Iris pigment epithelial cell (primary cell): ENCODE data around the gene SYTL1.
"Not testable (repeated sequence)": the region's sequence is repeated elsewhere in the genome, so short reads cannot be mapped to it uniquely, and the experiment has no call there.

ENCODE experiments used
- DNase-seq: peaks from one replicate; pipeline ENCODE4 v3.0.0-alpha.2; 2011; ENCODE audit warnings: low read depth

Gene SYTL1

DNA sequence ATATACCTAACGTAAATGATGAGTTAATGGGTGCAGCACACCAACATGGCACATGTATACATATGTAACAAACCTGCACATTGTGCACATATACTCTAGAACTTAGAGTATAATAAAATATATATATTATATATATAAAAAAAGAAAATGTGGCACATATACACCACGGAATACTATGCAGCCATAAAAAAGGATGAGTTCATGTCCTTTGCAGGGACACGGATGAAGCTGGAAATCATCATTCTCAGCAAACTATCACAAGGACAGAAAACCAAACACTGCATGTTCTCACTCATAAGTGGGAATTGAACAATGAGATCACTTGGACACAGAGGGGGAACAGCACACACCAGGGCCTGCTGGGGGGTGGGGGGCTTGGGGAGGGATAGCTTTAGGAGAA, 43.0 kb downstream of the SYTL1 start:
- DNase-seq, result not testable (repeated sequence)

GRCh38 chr1:27388337-27389005, 46.6 kb downstream of the SYTL1 start:
- no peak for DNase-seq

DNA sequence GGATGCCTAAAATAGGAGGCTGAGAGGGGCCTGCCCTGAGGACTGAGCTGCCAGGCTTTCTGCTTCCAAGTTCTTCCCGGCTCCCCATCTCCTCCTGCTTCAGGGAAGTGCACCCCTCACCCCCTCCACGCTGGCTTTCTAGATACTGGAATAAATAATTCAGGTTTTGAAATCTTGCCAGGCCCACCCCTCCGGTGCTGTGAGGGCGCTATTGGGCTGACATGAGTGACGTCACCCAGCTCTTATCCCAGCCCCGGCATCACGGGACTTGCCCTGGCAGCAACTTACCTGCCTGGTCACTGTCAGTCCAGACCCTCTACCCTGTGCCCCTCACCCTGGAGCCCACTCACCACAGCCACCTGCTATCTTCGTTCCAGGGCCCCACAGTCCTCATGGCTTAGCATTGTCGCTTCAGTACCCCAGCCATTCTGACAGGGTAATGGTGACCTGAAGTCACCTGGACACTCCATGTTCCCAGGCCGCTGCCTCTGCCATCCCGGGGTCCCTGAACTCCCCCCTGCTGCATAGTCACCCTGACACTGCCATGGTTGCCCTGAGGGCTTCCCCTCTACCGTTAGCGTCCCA, 49.8 kb downstream of the SYTL1 start:
- DNase-seq, result peak; percentile 68

DNA sequence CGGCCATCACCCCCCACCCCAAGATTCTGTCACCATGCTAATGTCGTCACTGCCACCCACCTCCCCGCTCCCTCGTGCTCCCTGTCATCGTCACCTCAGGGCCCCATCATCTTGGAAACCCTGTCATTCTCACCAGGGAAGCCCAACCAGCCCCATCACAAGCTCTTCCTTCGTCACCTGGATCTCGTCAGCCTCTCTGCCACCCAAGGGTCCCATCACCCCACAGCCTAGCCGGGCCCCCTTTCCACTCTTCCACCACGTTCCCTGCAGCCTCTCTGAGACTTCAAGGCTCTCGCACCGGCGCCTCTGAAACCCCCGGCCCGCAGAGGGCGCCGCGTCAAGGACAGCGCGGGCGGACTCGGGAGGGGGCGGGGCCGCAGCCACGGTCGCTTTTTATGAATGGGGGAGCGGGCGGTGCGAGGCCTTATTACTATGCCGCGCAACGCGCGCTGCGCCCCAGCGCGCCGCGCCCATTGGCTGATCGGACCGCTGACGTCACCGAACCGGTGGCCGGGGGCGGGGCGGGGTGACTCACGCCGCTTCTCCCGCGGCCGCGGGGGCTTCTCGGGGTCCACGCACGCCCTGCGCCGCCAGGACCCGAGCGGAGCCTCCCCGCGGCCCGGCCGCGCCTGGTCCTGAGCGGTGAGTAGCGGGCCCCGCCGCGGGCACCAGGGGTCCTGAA, 50.4 kb downstream of the SYTL1 start, which contains the start of gene GPR3:
Gene GPR3 (plus strand): TSS at position 527 of the 682 bp plus-strand sequence. CDS start 1,177 bp downstream, outside the sequence.
- DNase-seq, result peak; percentile 88

- DNase-seq, result no peak
Measured at GRCh38 chr1:27392778-27393635, 51.2 kb downstream of the SYTL1 start.

DNA sequence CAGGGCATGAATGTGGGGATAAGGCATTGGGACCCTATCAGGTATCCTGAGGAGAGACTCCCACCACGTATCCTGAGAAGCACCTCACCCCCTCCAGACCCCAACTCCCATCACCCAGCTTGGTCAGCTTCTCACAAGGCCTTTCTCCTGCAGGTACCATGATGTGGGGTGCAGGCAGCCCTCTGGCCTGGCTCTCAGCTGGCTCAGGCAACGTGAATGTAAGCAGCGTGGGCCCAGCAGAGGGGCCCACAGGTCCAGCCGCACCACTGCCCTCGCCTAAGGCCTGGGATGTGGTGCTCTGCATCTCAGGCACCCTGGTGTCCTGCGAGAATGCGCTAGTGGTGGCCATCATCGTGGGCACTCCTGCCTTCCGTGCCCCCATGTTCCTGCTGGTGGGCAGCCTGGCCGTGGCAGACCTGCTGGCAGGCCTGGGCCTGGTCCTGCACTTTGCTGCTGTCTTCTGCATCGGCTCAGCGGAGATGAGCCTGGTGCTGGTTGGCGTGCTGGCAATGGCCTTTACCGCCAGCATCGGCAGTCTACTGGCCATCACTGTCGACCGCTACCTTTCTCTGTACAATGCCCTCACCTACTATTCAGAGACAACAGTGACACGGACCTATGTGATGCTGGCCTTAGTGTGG, 51.9 kb downstream of the SYTL1 start:
- DNase-seq, result no peak

GRCh38 chr1:27394282-27394658, 52.4 kb downstream of the SYTL1 start:
- DNase-seq, result no peak

GRCh38 chr1:27394925-27395324, 53.1 kb downstream of the SYTL1 start:
- no peak for DNase-seq

- DNase-seq, result peak; percentile 41
Measured at GRCh38 chr1:27395441-27396195, 53.8 kb downstream of the SYTL1 start.

- DNase-seq, result no peak
Measured at GRCh38 chr1:27397110-27397509, 55.3 kb downstream of the SYTL1 start.

DNA sequence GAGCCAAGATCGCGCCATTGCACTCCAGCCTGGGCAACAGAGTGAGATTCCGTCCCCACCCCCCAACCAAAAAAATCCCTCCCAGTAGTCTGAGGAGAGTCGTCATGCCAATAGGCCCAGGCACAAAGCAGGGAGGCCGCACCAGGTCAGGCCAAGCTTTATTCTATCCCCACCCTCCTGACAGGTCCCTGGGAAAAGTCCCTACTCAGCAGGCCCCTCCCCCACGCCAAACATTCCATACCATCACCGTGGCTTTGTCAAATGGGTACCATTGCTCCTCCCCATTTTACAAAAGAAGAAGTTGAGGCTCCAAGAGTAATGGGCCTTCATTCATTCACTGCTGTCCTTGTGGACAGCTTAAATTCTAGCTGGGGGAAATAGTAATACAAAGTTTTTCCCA, 55.9 kb downstream of the SYTL1 start:
- no peak for DNase-seq

- DNase-seq, result no peak
Measured at GRCh38 chr1:27398405-27399149, 56.8 kb downstream of the SYTL1 start.

- DNase-seq, result no peak
Measured at GRCh38 chr1:27399251-27400025, 57.6 kb downstream of the SYTL1 start.

GRCh38 chr1:27400082-27400962, 58.5 kb downstream of the SYTL1 start:
- DNase-seq, result no peak

DNA sequence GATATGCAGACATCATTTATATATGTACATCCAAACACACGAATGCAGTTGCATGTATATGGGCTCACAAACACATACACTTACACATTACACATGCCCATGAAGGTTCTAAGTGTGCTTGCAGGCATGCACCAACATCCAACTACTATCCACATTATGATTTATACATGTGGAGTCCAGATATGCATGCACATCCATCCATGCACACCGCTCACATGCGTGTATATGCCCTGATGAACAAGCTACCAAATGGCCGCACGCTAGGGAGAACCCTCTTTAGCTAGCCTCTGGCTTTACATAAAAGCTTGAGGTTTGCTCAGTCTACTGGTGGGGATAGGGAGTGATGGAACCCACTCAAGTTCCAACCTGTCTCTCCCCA, 59.1 kb downstream of the SYTL1 start:
- no peak for DNase-seq

- peak; percentile 61 for DNase-seq
Measured at GRCh38 chr1:27402349-27402754, 60.5 kb downstream of the SYTL1 start.

GRCh38 chr1:27403065-27403726, 61.4 kb downstream of the SYTL1 start:
- peak; percentile 28 for DNase-seq
